ENCODE results near the gene TAF4.

The TAF4 gene

GRCh38 chr20:62046431-62046830 is 19.2 kb downstream of the TAF4 start:
- no peak overlapping the region for H3K4me3 ChIP-seq (ENCODE audit: low read depth, low read length)

GRCh38 chr20:62045529-62046285 is 20.0 kb downstream of the TAF4 start:
- no peak for TF ChIP-seq CTCF (conservative IDR thresholded peaks at IDR 0.05; ENCODE audit: low read depth, low read length)
- no peak for DNase-seq (ENCODE audit: low read depth)
- no peak overlapping the region for H3K4me3 ChIP-seq (ENCODE audit: low read depth, low read length)

More at GRCh38 chr20:62046431-62046830, 19.2 kb downstream of the TAF4 start:
- no peak for DNase-seq (ENCODE audit: low read depth)
- TF ChIP-seq CTCF (conservative IDR thresholded peaks at IDR 0.05; ENCODE audit: low read depth, low read length) = no peak

GRCh38 chr20:62045118-62045517 is 20.6 kb downstream of the TAF4 start:
- DNase-seq (ENCODE audit: low read depth) = no peak
- no peak for TF ChIP-seq CTCF (conservative IDR thresholded peaks at IDR 0.05; ENCODE audit: low read depth, low read length)
- no peak overlapping the region for H3K4me3 ChIP-seq (ENCODE audit: low read depth, low read length)

- DNase-seq (ENCODE audit: low read depth) = no peak
- no peak for TF ChIP-seq CTCF (conservative IDR thresholded peaks at IDR 0.05; ENCODE audit: low read depth, low read length)
- no peak overlapping the region for H3K4me3 ChIP-seq (ENCODE audit: low read depth, low read length)
Measured at GRCh38 chr20:62044631-62045030, 21.1 kb downstream of the TAF4 start.

GRCh38 chr20:62043131-62043914 is 22.4 kb downstream of the TAF4 start:
- no peak overlapping the region for H3K4me3 ChIP-seq (ENCODE audit: low read depth, low read length)
- DNase-seq (ENCODE audit: low read depth) = peak; percentile 64
- TF ChIP-seq CTCF (conservative IDR thresholded peaks at IDR 0.05; ENCODE audit: low read depth, low read length) = no peak

GRCh38 chr20:62042025-62042820 is 23.5 kb downstream of the TAF4 start:
- DNase-seq (ENCODE audit: low read depth) = no peak
- no peak for TF ChIP-seq CTCF (conservative IDR thresholded peaks at IDR 0.05; ENCODE audit: low read depth, low read length)
- H3K4me3 ChIP-seq (ENCODE audit: low read depth, low read length) = no peak overlapping the region

Data from choroid plexus epithelial cell (primary cell).